Left renal pelvis (tissue), 4 donors: ENCODE measurements around the gene TNFRSF17. TPM values are rescaled to one million over a fixed set of nuclear protein-coding genes. Genes with fewer than 3 reads are reported as not detected.

Experiments used
- DNase-seq, 4 donors: peaks; one replicate each; pipeline ENCODE4 v3.0.0-alpha.2; 2013; ENCODE audit warnings: low read depth in 4 of 4, low spot score in 3 of 4
- polyA plus RNA-seq, 4 donors: library from polyadenylated mRNA; unstranded; fragments of 120-200 nt; gene quantifications; one replicate each; pipeline ENCODE4 v1.2.1, GENCODE V29; 2013; ENCODE audit not compliant: insufficient read length in 4 of 4

Gene TNFRSF17
- polyA plus RNA-seq, 4 donors, result 0.43 TPM; not detected in 3

GRCh38 chr16:11996433-11997330 is 31.7 kb downstream of the TNFRSF17 start:
- no peak for DNase-seq

GRCh38 chr16:12000032-12000431 is 35.0 kb downstream of the TNFRSF17 start:
- no peak for DNase-seq

GRCh38 chr16:12002447-12003006 is 37.5 kb downstream of the TNFRSF17 start:
- no peak for DNase-seq

GRCh38 chr16:12006637-12007036 is 41.6 kb downstream of the TNFRSF17 start:
- DNase-seq, result no peak

- no peak for DNase-seq
These were observed 44.5 kb downstream of the TNFRSF17 start for GRCh38 chr16:12009462-12009861.

GRCh38 chr16:12009922-12010321 is 44.9 kb downstream of the TNFRSF17 start:
- no peak for DNase-seq

- DNase-seq, result no peak
These were observed 45.6 kb downstream of the TNFRSF17 start for GRCh38 chr16:12010388-12011251.

GRCh38 chr16:12011565-12011964 is 46.6 kb downstream of the TNFRSF17 start:
- no peak for DNase-seq

- DNase-seq, result no peak
These were observed 51.4 kb downstream of the TNFRSF17 start for GRCh38 chr16:12016291-12016947.

- DNase-seq, result no peak
These were observed 52.5 kb downstream of the TNFRSF17 start for GRCh38 chr16:12017558-12017957.

Other genes starting within 250 kb of the TNFRSF17 start
- 10 to 100 TPM; 27.6 to 42.1 (median 40.2) TPM for gene TXNDC11, start 222.4 kb upstream of the TNFRSF17 start, polyA plus RNA-seq
- 100 to 1,000 TPM in 1 of 4 donors, 10 to 100 TPM in 3; 67.6 to 100 (median 83.4) TPM for gene ZC3H7A, start 168.0 kb upstream of the TNFRSF17 start, polyA plus RNA-seq
- gene RSL1D1, start 113.7 kb upstream of the TNFRSF17 start, polyA plus RNA-seq, result 100 to 1,000 TPM; 206 to 271 (median 242) TPM
- gene GSPT1, start 49.3 kb upstream of the TNFRSF17 start, polyA plus RNA-seq, result 100 to 1,000 TPM in 3 of 4 donors, 10 to 100 TPM in 1; 84.6 to 133 (median 117) TPM
- 10 to 100 TPM in 2 of 4 donors, 1 to 10 TPM in 2; 1.6 to 21.2 (median 5.8) TPM for gene NPIPB2, start 23.2 kb upstream of the TNFRSF17 start, polyA plus RNA-seq
- gene SNX29, start 11.5 kb downstream of the TNFRSF17 start, polyA plus RNA-seq, result 10 to 100 TPM; 14.1 to 32.1 (median 29.4) TPM